Common myeloid progenitor, CD34-positive (primary cell): ENCODE data around the gene TOMM34.

Source experiments
- CTCF ChIA-PET: fragments of 350-600 bp; sonication (Branson Sonifier 250); formaldehyde crosslinking; loops from one replicate; lab custom pipeline; 2021; ENCODE audit warnings: antibody characterized with exemption; lab: Charles Lee
- POLR2A ChIA-PET: fragments of 350-600 bp; sonication (Branson Sonifier 250); formaldehyde crosslinking; loops from one replicate; lab custom pipeline; 2021; ENCODE audit warnings: antibody characterized with exemption; lab: Charles Lee
- DNase-seq, 3 donors: peaks; one replicate each; pipeline versions ENCODE4 v3.0.0 to v3.0.0-alpha.2; 2013
- H3K27ac ChIP-seq, 2 experiments: 1 replicate in 1 of 2; 2 replicates in 1 of 2; pipeline ENCODE4 v1.7.0; 2013; ENCODE audit warnings: inconsistent platforms in 2 of 2, low read length in 2 of 2, mild to moderate bottlenecking in 2 of 2, low read depth in 1 of 2, moderate library complexity in 1 of 2; ENCODE audit not compliant: severe bottlenecking in 2 of 2, insufficient read depth in 1 of 2, poor library complexity in 1 of 2
- H3K27me3 ChIP-seq, 5 experiments: replicated peaks in 2 of 5; 1 replicate in 3 of 5; 2 replicates in 2 of 5; pipeline versions ENCODE4 v1.6.1 to v1.7.0; 2013; ENCODE audit warnings: low read length in 4 of 5, mild to moderate bottlenecking in 2 of 5, moderate library complexity in 2 of 5, inconsistent platforms in 1 of 5; ENCODE audit not compliant: insufficient read depth in 5 of 5, control insufficient read depth in 4 of 5
- H3K36me3 ChIP-seq, 4 experiments: 1 replicate in 2 of 4; 2 replicates in 2 of 4; pipeline versions ENCODE4 v1.6.1 to v1.7.0; 2013; ENCODE audit warnings: low read length in 3 of 4, control low read depth in 1 of 4, mild to moderate bottlenecking in 1 of 4; ENCODE audit not compliant: control insufficient read depth in 4 of 4, insufficient read depth in 4 of 4
- H3K4me1 ChIP-seq, 4 experiments: 1 replicate in 3 of 4; 2 replicates in 1 of 4; pipeline versions ENCODE4 v1.6.1 to v1.7.1; 2013; ENCODE audit warnings: low read length in 3 of 4, mild to moderate bottlenecking in 3 of 4, control low read depth in 1 of 4, inconsistent platforms in 1 of 4, moderate library complexity in 1 of 4; ENCODE audit not compliant: control insufficient read depth in 4 of 4, insufficient read depth in 4 of 4; ENCODE audit errors: control extremely low read depth in 1 of 4
- H3K4me3 ChIP-seq, 7 experiments: 1 replicate in 4 of 7; 2 replicates in 3 of 7; pipeline versions ENCODE4 v1.5.1 to v1.7.0; 2013; ENCODE audit warnings: mild to moderate bottlenecking in 7 of 7, low read length in 6 of 7, moderate library complexity in 6 of 7, inconsistent platforms in 2 of 7, low read depth in 2 of 7, control low read depth in 1 of 7; ENCODE audit not compliant: insufficient read depth in 4 of 7, control insufficient read depth in 1 of 7; ENCODE audit errors: extremely low read depth in 1 of 7
- H3K9me3 ChIP-seq, 5 experiments: 1 replicate in 4 of 5; 2 replicates in 1 of 5; pipeline versions ENCODE4 v1.6.1 to v1.7.1; 2013; ENCODE audit warnings: low read length in 4 of 5, mild to moderate bottlenecking in 2 of 5, inconsistent platforms in 1 of 5, low read depth in 1 of 5, moderate library complexity in 1 of 5; ENCODE audit not compliant: control insufficient read depth in 4 of 5, insufficient read depth in 2 of 5; ENCODE audit errors: control extremely low read depth in 1 of 5
- WGBS: methylation state at CpG from one replicate; pipeline ENCODE4 v1.1.5; 2013; ENCODE audit not compliant: insufficient coverage; 5-methylcytosine and 5-hydroxymethylcytosine counted together

The TOMM34 gene

GRCh38 chr20:44958276-44958675, 1.9 kb downstream of the TOMM34 start:
- Histone ChIP-seq H3K36me3 (peaks cover 20 to 39% (median 32%) of the 10 kb centered on the region in 4 experiments), H3K27ac (no peak overlapping the region), H3K4me1 (peaks cover 7 to 36% (median 15%) of the 10 kb centered on the region in 4 experiments), H3K9me3 (no peaks in the 10 kb centered on the region), H3K4me3 (peak overlapping the region in 2 of 7 experiments; percentile 19 to 81), H3K27me3 (no peaks in the 10 kb centered on the region)
- no peak for DNase-seq
- ChIA-PET CTCF (interaction anchor here (0.9 to 2.4 kb wide), 7 partner anchors 9 to 344 kb away, joined by 3 to 9 read pairs (median 3); no protein-coding TSS in a partner anchor), POLR2A (no interaction called here)
- 98% methylated on average over 4 of the region's 8 CpGs for WGBS

GRCh38 chr20:44956410-44956809, 3.8 kb downstream of the TOMM34 start:
- DNase-seq, result no peak
- H3K4me1 ChIP-seq, result peaks cover 7 to 25% (median 15%) of the 10 kb centered on the region in 4 experiments
- H3K9me3 ChIP-seq, result no peaks in the 10 kb centered on the region
- no peak overlapping the region for H3K4me3 ChIP-seq
- H3K27ac ChIP-seq, result no peak overlapping the region
- no peaks in the 10 kb centered on the region for H3K27me3 ChIP-seq
- POLR2A ChIA-PET, result interaction anchor here (1.4 kb wide), 1 partner anchor 23 kb away, joined by 4 read pairs; no protein-coding TSS in a partner anchor
- H3K36me3 ChIP-seq, result peaks cover 26 to 58% (median 45%) of the 10 kb centered on the region in 4 experiments
- 94% methylated on average over 2 of the region's 3 CpGs for WGBS
- CTCF ChIA-PET, result interaction anchor here (0.7 to 1.3 kb wide), 3 partner anchors 10 to 59 kb away, joined by 3 to 4 read pairs (median 3); no protein-coding TSS in a partner anchor

- no peak overlapping the region for H3K27ac ChIP-seq
- DNase-seq, result no peak
- H3K9me3 ChIP-seq, result no peaks in the 10 kb centered on the region
- WGBS, result no CpG with 5 or more reads among the region's 4 CpGs
- peaks cover 33 to 69% (median 56%) of the 10 kb centered on the region in 4 experiments for H3K36me3 ChIP-seq
- peaks cover 3 to 16% (median 11%) of the 10 kb centered on the region in 4 experiments for H3K4me1 ChIP-seq
- ChIA-PET POLR2A (no interaction called here), CTCF (no interaction called here)
- no peaks in the 10 kb centered on the region for H3K27me3 ChIP-seq
- H3K4me3 ChIP-seq, result no peak overlapping the region
Observed at GRCh38 chr20:44955270-44955669, 4.9 kb downstream of the TOMM34 start.

- Histone ChIP-seq H3K36me3 (peaks cover 39 to 80% (median 63%) of the 10 kb centered on the region in 4 experiments), H3K27me3 (no peaks in the 10 kb centered on the region), H3K4me1 (peaks cover 2 to 10% (median 7%) of the 10 kb centered on the region in 4 experiments), H3K9me3 (no peaks in the 10 kb centered on the region), H3K4me3 (no peak overlapping the region), H3K27ac (no peak overlapping the region)
- CTCF ChIA-PET, result no interaction called here
- POLR2A ChIA-PET, result no interaction called here
- no peak for DNase-seq
- 100% methylated on average over 2 of the region's 5 CpGs for WGBS
Observed at GRCh38 chr20:44954211-44954610, 6.0 kb downstream of the TOMM34 start.

GRCh38 chr20:44952731-44953130, 7.5 kb downstream of the TOMM34 start:
- WGBS, result 86% methylated on average over 1 of the region's 1 CpG
- Histone ChIP-seq H3K27me3 (no peaks in the 10 kb centered on the region), H3K27ac (no peak overlapping the region), H3K9me3 (no peaks in the 10 kb centered on the region), H3K4me3 (no peak overlapping the region), H3K36me3 (peaks cover 44 to 89% (median 72%) of the 10 kb centered on the region in 4 experiments), H3K4me1 (no peaks in the 10 kb centered on the region)
- ChIA-PET CTCF (interaction anchor here (0.9 to 2.0 kb wide), 6 partner anchors 10 to 143 kb away, joined by 3 to 10 read pairs (median 3); partner anchors contain the start of gene STK4), POLR2A (interaction anchor here (0.6 kb wide), 1 partner anchor 436 kb away, joined by 3 read pairs; no protein-coding TSS in a partner anchor)
- DNase-seq, result no peak

- Histone ChIP-seq H3K27me3 (no peaks in the 10 kb centered on the region), H3K27ac (no peak overlapping the region), H3K4me1 (no peaks in the 10 kb centered on the region), H3K36me3 (peaks cover 44 to 94% (median 77%) of the 10 kb centered on the region in 4 experiments), H3K4me3 (no peak overlapping the region), H3K9me3 (no peaks in the 10 kb centered on the region)
- no peak for DNase-seq
- ChIA-PET POLR2A (no interaction called here), CTCF (interaction anchor here (1.2 to 1.5 kb wide), 2 partner anchors 10 to 148 kb away, joined by 3 to 4 read pairs; partner anchors contain the start of gene TOMM34)
- WGBS, result 86% methylated on average over 1 of the region's 1 CpG
Observed at GRCh38 chr20:44950368-44950767, 9.8 kb downstream of the TOMM34 start.

GRCh38 chr20:44948513-44948912, 11.7 kb downstream of the TOMM34 start:
- Histone ChIP-seq H3K4me3 (no peak overlapping the region), H3K27ac (no peak overlapping the region), H3K36me3 (peaks cover 41 to 94% (median 70%) of the 10 kb centered on the region in 4 experiments), H3K27me3 (no peaks in the 10 kb centered on the region), H3K4me1 (no peaks in the 10 kb centered on the region), H3K9me3 (no peaks in the 10 kb centered on the region)
- 100% methylated on average over 2 of the region's 2 CpGs for WGBS
- no peak for DNase-seq
- ChIA-PET POLR2A (interaction anchor here (1.6 kb wide), 1 partner anchor 11 kb away, joined by 3 read pairs; no protein-coding TSS in a partner anchor), CTCF (interaction anchor here (1.2 kb wide), 1 partner anchor 9 kb away, joined by 3 read pairs; no protein-coding TSS in a partner anchor)
